ENCODE results near the gene E4F1.
"Not testable (repeated sequence)": the region's sequence is repeated elsewhere in the genome, so short reads cannot be mapped to it uniquely, and the experiment has no call there.

The E4F1 gene

DNA sequence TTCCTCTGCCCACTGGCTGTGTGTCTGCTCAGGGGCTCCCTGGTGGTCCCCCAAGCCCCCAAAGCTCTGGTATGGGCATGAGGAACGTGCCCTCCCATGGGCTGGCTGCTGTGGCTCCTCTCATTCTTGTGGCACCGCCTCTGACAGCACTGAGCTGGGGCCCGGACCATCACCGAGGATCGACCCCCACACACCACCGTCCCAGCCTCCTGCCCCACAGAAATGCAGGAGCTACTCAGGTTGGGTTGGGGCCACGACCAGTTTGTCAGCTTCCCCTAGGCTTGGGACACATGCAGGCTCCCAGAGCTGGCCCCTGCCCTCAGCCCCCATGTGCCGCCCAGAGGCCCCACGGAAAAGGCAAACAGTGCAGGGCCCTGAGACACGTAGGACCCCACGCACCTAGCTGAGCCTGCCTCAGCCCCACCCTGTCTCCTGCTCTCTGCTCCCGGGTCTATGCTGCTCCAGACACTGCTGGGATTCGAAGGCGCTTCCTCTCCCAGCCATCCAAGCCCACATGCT, 23.7 kb upstream of the E4F1 start:
- peaks cover 24% of the 10 kb centered on the region for H3K27me3 ChIP-seq (ENCODE audit: low read depth, low read length)
- peaks cover 2 to 16% of the 10 kb centered on the region in 2 donors for H3K4me1 ChIP-seq (ENCODE audit: control insufficient read depth in 1 of 2, insufficient read depth in 2 of 2, low read length in 2 of 2)
- H3K27ac ChIP-seq (ENCODE audit: low read length) = no peak overlapping the region

DNA sequence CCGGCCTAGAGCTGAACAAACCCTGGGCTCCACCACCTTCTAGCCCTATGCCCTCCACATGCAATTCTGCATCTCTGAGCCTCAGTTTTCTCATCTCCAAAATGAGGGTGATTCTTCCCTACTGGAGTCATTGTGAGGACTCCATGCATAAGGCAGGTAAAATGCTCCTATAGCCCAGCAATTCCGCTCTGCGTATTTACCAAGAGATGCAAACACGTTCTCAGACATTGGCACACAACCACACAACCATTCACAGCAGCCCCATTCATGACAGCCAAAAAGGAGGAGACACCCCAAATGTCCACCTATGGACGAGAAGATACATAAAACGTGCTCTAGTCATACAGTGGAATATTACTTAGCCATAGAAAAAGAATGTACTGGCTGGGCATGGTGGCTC, 23.1 kb upstream of the E4F1 start:
- H3K27ac ChIP-seq (ENCODE audit: low read length) = no peak overlapping the region
- H3K36me3 ChIP-seq (ENCODE audit: control insufficient read depth in 1 of 2, insufficient read depth in 2 of 2, low read length in 2 of 2) = no peaks in the 10 kb centered on the region
- H3K9me3 ChIP-seq (ENCODE audit: control insufficient read depth in 1 of 2, low read length in 2 of 2) = no peaks in the 10 kb centered on the region
- H3K27me3 ChIP-seq (ENCODE audit: low read depth, low read length) = peaks cover 17% of the 10 kb centered on the region
- no peak overlapping the region for H3K4me3 ChIP-seq (ENCODE audit: low read depth in 1 of 2, low read length in 2 of 2)
- peaks cover 3 to 13% of the 10 kb centered on the region in 2 donors for H3K4me1 ChIP-seq (ENCODE audit: control insufficient read depth in 1 of 2, insufficient read depth in 2 of 2, low read length in 2 of 2)

More for the DNA sequence above, 23.7 kb upstream of the E4F1 start:
- H3K4me3 ChIP-seq (ENCODE audit: low read depth in 1 of 2, low read length in 2 of 2) = no peak overlapping the region
- H3K36me3 ChIP-seq (ENCODE audit: control insufficient read depth in 1 of 2, insufficient read depth in 2 of 2, low read length in 2 of 2) = no peaks in the 10 kb centered on the region
- no peaks in the 10 kb centered on the region for H3K9me3 ChIP-seq (ENCODE audit: control insufficient read depth in 1 of 2, low read length in 2 of 2)

DNA sequence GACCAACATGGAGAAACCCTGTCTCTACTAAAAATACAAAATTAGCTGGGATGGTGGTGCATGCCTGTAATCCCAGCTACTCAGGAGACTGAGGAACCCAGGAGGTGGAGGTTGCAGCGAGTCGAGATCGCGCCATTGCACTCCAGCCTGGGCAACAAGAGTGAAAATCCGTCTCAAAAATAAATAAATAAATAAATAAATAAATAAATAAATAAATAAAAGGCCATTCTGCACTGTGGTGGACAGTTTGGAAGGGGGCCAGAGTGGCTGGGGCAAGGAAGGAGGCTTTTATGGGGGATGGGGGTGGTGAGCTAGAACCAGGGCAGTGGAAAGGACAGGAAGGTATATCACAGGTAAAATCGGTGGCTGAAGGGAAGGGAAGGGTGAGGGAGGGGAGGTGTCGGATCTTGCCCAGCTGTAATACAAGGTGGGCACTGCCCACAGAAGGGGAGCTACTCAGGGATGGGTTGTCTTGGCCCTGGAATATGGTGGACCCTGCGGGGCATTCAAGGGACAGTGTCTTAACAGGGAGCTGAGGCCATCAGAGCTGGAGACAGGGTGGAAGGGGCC, 20.2 kb upstream of the E4F1 start:
- H3K4me3 ChIP-seq (ENCODE audit: low read depth in 1 of 2, low read length in 2 of 2); H3K36me3 ChIP-seq (ENCODE audit: control insufficient read depth in 1 of 2, insufficient read depth in 2 of 2, low read length in 2 of 2); H3K27me3 ChIP-seq (ENCODE audit: low read depth, low read length); H3K9me3 ChIP-seq (ENCODE audit: control insufficient read depth in 1 of 2, low read length in 2 of 2); H3K27ac ChIP-seq (ENCODE audit: low read length): not testable (repeated sequence)
- peaks cover 9 to 19% of the 10 kb centered on the region in 2 donors for H3K4me1 ChIP-seq (ENCODE audit: control insufficient read depth in 1 of 2, insufficient read depth in 2 of 2, low read length in 2 of 2)

DNA sequence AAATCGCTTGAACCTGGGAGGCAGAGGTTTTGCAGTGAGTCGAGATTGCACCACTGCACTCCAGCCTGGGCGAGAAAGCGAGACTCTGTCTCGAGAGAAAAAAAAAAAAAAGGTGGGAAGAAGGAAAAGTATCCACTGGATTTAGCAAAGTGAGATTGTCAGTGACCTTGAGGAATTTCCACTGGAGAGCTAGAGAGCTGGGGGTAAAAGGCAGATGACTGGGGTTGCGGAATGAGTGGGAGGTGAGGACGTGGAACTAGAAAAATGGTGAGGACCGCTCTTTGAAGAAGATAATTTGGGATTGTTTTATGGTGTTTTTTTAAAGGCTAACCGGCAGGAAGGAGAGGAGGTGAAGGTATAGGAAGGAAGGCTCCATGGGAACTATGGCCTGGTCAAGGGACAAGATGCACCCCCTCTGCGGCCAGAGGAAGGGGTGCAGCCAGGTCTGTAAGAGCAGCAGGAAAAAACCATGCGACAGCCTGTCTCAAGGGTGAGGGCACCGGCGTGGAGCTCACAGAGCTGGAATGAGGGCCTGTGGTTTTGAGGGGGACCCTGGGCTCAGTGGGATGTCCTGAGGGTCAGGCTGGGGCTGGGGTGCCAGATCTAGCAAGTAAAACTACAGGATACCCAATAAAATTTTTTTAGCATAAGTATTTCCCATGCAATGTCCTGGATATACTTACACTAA, 18.8 kb upstream of the E4F1 start:
- H3K27ac ChIP-seq (ENCODE audit: low read length) = peak overlapping the region; percentile 51
- peaks cover 0 to 20% of the 10 kb centered on the region in 2 donors for H3K36me3 ChIP-seq (ENCODE audit: control insufficient read depth in 1 of 2, insufficient read depth in 2 of 2, low read length in 2 of 2)
- no peaks in the 10 kb centered on the region for H3K27me3 ChIP-seq (ENCODE audit: low read depth, low read length)

DNA sequence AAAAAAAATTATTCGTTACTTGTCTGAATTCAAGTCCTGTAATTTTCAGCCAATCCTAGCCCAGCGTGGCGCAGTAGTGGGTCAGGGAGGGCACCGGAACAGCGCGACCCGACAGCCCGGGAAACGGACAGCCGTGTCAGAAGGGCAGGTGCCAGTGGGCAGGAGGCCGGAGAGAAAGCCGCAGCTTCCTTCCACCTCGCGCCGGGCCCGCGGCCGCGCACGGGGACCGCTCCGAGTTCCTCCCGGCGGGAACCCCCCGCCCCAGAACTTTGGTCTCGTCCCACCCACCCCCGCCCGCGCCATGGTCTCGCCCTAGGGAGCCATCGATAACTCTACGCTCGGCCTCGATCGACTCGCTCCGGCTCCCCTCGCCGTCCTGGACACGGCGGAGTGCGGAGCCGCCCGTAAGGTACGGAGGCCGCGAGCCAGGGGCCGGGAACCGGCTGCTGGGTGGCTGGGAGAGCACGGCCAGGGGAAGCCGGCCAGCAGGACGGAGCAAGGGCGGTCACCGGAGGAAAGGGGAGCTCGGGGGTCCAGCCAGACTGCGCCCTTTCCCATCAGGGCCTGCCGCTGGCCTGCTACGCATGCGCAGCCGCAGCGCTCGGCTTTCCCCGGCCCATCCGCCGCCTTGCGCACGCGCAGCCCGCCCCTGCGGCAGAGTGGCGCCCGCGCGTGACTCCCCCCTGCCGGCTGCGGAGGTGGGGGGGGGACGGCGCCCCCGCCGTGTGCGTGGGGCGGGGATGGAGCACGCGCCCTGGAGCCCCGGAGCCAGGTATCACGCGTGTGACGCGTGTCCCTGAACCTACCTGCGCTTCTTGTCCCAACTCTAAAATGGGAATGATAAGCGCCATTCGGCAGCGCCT, 18.1 kb upstream of the E4F1 start, which contains the start of gene MLST8:
Gene MLST8, plus strand, starts transcription at position 351 of the 863 bp plus-strand sequence. CDS start 632 bp downstream, outside the sequence.
- peak within 1 kb of the TSS; percentile 70 to 76 for H3K4me3 ChIP-seq (ENCODE audit: low read depth in 1 of 2, low read length in 2 of 2)
- peaks cover 9 to 19% of the 10 kb centered on the region in 2 donors for H3K4me1 ChIP-seq (ENCODE audit: control insufficient read depth in 1 of 2, insufficient read depth in 2 of 2, low read length in 2 of 2)
- peaks cover 0 to 20% of the 10 kb centered on the region in 2 donors for H3K36me3 ChIP-seq (ENCODE audit: control insufficient read depth in 1 of 2, insufficient read depth in 2 of 2, low read length in 2 of 2)
- H3K27me3 ChIP-seq (ENCODE audit: low read depth, low read length) = no peaks in the 10 kb centered on the region
- no peaks in the 10 kb centered on the region for H3K9me3 ChIP-seq (ENCODE audit: control insufficient read depth in 1 of 2, low read length in 2 of 2)
- peak within 1 kb of the TSS; percentile 51 for H3K27ac ChIP-seq (ENCODE audit: low read length)

More for the DNA sequence above, 18.8 kb upstream of the E4F1 start:
- Histone ChIP-seq H3K4me1 (ENCODE audit: control insufficient read depth in 1 of 2, insufficient read depth in 2 of 2, low read length in 2 of 2) (peaks cover 9 to 19% of the 10 kb centered on the region in 2 donors), H3K9me3 (ENCODE audit: control insufficient read depth in 1 of 2, low read length in 2 of 2) (no peaks in the 10 kb centered on the region), H3K4me3 (ENCODE audit: low read depth in 1 of 2, low read length in 2 of 2) (peak overlapping the region; percentile 70 to 76)

DNA sequence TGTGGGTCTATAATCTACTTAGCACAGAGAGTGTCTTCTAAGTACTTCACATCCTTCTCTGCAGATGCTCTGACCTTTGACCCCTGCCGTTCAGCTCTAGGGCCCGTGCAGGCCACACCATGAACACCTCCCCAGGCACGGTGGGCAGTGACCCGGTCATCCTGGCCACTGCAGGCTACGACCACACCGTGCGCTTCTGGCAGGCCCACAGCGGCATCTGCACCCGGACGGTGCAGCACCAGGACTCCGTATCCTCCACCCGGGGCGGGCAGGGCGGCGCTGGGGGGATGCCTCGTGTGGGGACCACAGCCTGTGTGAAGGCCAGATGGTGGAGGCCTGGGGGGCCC, 17.5 kb upstream of the E4F1 start:
- Histone ChIP-seq H3K27ac (ENCODE audit: low read length) (peak overlapping the region; percentile 31), H3K4me3 (ENCODE audit: low read depth in 1 of 2, low read length in 2 of 2) (peak overlapping the region; percentile 70 to 76), H3K4me1 (ENCODE audit: control insufficient read depth in 1 of 2, insufficient read depth in 2 of 2, low read length in 2 of 2) (peaks cover 9 to 19% of the 10 kb centered on the region in 2 donors), H3K36me3 (ENCODE audit: control insufficient read depth in 1 of 2, insufficient read depth in 2 of 2, low read length in 2 of 2) (peaks cover 0 to 20% of the 10 kb centered on the region in 2 donors), H3K9me3 (ENCODE audit: control insufficient read depth in 1 of 2, low read length in 2 of 2) (no peaks in the 10 kb centered on the region), H3K27me3 (ENCODE audit: low read depth, low read length) (no peaks in the 10 kb centered on the region)

DNA sequence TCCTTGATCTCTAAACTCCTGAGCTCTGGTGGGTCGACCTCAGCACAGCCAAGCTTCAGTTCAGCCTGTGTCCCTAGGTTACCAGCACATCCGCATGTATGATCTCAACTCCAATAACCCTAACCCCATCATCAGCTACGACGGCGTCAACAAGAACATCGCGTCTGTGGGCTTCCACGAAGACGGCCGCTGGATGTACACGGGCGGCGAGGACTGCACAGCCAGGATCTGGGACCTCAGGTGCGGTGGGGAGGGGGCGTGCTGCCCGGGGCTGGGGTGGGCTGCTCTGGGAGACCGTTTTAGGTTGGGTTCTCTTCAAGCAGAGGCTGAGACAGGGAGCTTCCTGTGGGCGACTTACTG, 17.0 kb upstream of the E4F1 start:
- Histone ChIP-seq H3K36me3 (ENCODE audit: control insufficient read depth in 1 of 2, insufficient read depth in 2 of 2, low read length in 2 of 2) (peaks cover 0 to 20% of the 10 kb centered on the region in 2 donors), H3K27me3 (ENCODE audit: low read depth, low read length) (no peaks in the 10 kb centered on the region), H3K27ac (ENCODE audit: low read length) (peak overlapping the region; percentile 31), H3K4me1 (ENCODE audit: control insufficient read depth in 1 of 2, insufficient read depth in 2 of 2, low read length in 2 of 2) (peaks cover 9 to 19% of the 10 kb centered on the region in 2 donors), H3K9me3 (ENCODE audit: control insufficient read depth in 1 of 2, low read length in 2 of 2) (no peaks in the 10 kb centered on the region), H3K4me3 (ENCODE audit: low read depth in 1 of 2, low read length in 2 of 2) (peak overlapping the region; percentile 70 to 76)

DNA sequence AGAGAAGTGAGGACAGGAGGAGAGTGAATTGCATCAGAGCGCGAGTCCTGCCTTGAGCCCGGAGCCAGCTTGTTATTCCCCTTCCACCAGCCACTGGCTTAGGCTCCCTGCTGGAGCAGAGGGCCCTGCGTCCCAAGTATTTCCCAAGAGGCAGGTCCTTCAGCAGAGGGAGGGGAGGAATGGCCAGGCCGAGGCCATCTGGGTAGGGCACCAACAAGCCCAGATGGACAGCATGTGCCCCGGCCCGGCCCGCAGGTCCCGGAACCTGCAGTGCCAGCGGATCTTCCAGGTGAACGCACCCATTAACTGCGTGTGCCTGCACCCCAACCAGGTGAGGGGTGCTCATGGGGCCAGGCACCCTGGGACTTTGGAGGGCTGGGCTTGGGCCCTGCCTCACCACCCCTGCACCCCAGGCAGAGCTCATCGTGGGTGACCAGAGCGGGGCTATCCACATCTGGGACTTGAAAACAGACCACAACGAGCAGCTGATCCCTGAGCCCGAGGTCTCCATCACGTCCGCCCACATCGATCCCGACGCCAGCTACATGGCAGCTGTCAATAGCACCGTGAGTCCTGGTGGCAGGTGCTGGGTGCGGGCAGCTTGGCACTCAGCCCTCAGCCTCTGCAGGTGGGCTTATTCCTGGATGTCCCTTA, 16.5 kb upstream of the E4F1 start:
- Histone ChIP-seq H3K4me1 (ENCODE audit: control insufficient read depth in 1 of 2, insufficient read depth in 2 of 2, low read length in 2 of 2) (peaks cover 9 to 19% of the 10 kb centered on the region in 2 donors), H3K36me3 (ENCODE audit: control insufficient read depth in 1 of 2, insufficient read depth in 2 of 2, low read length in 2 of 2) (peaks cover 3 to 20% of the 10 kb centered on the region in 2 donors), H3K9me3 (ENCODE audit: control insufficient read depth in 1 of 2, low read length in 2 of 2) (no peaks in the 10 kb centered on the region), H3K4me3 (ENCODE audit: low read depth in 1 of 2, low read length in 2 of 2) (no peak overlapping the region), H3K27me3 (ENCODE audit: low read depth, low read length) (no peaks in the 10 kb centered on the region), H3K27ac (ENCODE audit: low read length) (no peak overlapping the region)

DNA sequence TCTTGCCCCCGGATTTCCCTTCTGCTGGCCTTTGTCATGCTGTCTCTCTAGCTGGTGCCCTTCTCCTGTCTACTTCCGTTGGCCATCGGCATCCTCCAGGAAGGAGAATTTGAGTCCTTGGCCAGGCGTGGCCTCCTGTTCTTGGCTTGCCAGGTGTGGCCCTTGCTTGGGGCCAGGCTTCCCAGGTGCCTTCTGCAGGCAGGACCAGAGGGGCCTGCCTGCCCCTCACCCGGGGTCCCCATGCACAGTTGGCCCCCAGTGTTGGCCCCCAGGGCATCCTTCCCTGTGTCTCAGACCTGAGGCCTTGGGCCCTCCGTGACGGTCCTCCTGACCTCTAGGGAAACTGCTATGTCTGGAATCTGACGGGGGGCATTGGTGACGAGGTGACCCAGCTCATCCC, 15.5 kb upstream of the E4F1 start:
- no peak overlapping the region for H3K27ac ChIP-seq (ENCODE audit: low read length)
- peaks cover 6 to 20% of the 10 kb centered on the region in 2 donors for H3K36me3 ChIP-seq (ENCODE audit: control insufficient read depth in 1 of 2, insufficient read depth in 2 of 2, low read length in 2 of 2)
- H3K4me1 ChIP-seq (ENCODE audit: control insufficient read depth in 1 of 2, insufficient read depth in 2 of 2, low read length in 2 of 2) = peaks cover 14 to 29% of the 10 kb centered on the region in 2 donors
- no peak overlapping the region for H3K4me3 ChIP-seq (ENCODE audit: low read depth in 1 of 2, low read length in 2 of 2)
- H3K9me3 ChIP-seq (ENCODE audit: control insufficient read depth in 1 of 2, low read length in 2 of 2) = no peaks in the 10 kb centered on the region
- no peaks in the 10 kb centered on the region for H3K27me3 ChIP-seq (ENCODE audit: low read depth, low read length)

DNA sequence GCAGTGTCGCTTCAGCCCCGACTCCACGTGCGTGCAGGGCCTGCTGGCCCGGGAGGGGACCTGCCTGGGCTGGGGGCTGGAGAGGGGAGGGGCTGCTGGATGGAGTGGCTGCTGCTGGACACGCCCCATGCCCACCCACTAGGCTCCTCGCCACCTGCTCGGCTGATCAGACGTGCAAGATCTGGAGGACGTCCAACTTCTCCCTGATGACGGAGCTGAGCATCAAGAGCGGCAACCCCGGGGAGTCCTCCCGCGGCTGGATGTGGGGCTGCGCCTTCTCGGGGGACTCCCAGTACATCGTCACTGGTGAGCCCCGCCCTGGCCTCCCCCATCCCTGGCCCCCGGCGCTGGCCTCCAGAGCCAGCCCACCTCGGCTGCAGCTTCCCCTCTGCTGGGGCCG, 15.1 kb upstream of the E4F1 start:
- Histone ChIP-seq H3K27me3 (ENCODE audit: low read depth, low read length) (no peaks in the 10 kb centered on the region), H3K4me1 (ENCODE audit: control insufficient read depth in 1 of 2, insufficient read depth in 2 of 2, low read length in 2 of 2) (peaks cover 19 to 33% of the 10 kb centered on the region in 2 donors), H3K9me3 (ENCODE audit: control insufficient read depth in 1 of 2, low read length in 2 of 2) (no peaks in the 10 kb centered on the region), H3K27ac (ENCODE audit: low read length) (no peak overlapping the region), H3K36me3 (ENCODE audit: control insufficient read depth in 1 of 2, insufficient read depth in 2 of 2, low read length in 2 of 2) (peaks cover 6 to 20% of the 10 kb centered on the region in 2 donors), H3K4me3 (ENCODE audit: low read depth in 1 of 2, low read length in 2 of 2) (no peak overlapping the region)
